IPS-18c (cell line): ENCODE results near the gene ARHGEF4.
"Not testable (repeated sequence)": the region's sequence is repeated elsewhere in the genome, so short reads cannot be mapped to it uniquely, and the experiment has no call there.

Experiments used
- H3K4me3 ChIP-seq: 2 replicates; pipeline ENCODE4 v1.7.0; 2013; ENCODE audit warnings: low read depth, mild to moderate bottlenecking, low read length, moderate library complexity; ENCODE audit not compliant: insufficient read depth
- H3K9me3 ChIP-seq: one replicate; pipeline ENCODE4 v1.6.1; 2013; ENCODE audit warnings: mild to moderate bottlenecking, low read length, moderate library complexity; ENCODE audit not compliant: control insufficient read depth, insufficient read depth

Gene ARHGEF4

DNA sequence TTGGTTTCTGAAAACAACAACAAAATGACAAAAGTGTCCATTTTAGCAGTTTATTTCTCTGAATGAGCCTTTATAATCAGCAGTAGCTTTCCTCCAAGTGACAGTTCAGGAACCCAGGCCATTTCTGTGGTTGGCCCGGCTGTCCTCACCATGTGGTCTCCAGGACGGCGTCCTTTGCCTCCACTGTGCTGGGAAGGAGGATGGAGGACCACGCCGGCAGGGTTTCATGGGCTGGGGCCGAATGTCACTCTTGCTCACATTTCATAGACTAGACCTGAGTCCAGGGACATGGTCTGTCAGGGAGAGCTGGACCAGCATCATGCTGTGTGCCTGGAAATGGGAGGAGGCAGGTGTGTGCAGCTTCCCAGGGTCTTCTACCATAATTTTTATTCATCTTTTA lies 50.9 kb downstream of the ARHGEF4 start:
- no peak overlapping the region for H3K4me3 ChIP-seq
- peaks cover 2% of the 10 kb centered on the region for H3K9me3 ChIP-seq

DNA sequence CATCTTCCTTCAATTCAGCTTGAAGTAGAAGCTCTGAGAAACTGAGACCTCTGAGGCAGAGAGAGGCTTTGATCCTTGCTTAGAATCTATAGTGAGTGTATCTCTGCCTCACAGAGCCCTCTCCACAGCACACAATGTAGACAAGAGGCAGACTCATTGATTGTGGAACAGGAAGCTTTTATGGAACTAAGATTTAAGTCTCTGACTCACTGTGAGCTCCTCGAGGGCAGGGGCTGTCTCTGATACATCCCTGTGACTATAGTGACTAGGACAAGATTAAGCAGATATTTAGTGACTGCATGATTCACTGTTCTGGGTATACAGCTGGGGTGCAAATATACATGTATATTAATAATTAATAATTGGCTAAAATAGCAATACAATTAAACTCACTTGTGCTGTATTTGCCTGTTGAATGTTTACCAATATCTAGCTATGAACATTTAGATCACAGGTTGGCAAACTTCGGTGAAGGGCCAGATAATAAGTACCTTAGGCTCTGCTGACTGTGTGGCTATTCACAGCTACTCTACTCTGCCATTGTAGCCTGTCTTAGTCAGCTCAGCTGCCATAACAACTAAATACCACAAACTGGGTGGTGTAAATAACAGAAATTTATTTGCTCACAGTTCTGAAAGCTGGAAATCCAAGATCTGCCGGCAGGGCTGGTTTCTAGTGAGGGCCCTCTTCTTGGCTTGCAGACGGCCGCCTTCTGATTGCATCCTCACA lies 54.4 kb downstream of the ARHGEF4 start:
- Histone ChIP-seq H3K4me3 (no peak overlapping the region), H3K9me3 (peaks cover 2% of the 10 kb centered on the region)

DNA sequence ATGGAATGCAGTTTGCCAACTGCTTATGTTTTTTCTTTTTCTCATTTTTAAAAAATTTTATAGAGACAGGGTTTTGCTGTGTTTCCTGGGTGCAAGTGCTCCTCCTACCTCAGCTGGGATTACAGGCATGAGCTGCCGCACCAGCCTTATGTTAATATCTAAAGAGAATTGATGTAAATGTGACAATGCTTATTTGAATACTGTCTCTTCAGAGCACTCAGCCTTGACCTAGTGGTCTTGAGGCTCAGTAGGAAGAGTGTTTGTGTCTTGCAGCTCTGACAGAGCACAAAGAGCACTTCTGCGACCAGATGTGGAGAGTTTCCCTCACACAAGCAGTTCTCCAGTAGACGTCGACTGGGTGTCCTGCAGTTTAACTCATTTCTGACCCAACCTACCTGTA lies 55.3 kb downstream of the ARHGEF4 start:
- no peak overlapping the region for H3K4me3 ChIP-seq
- peaks cover 2% of the 10 kb centered on the region for H3K9me3 ChIP-seq

DNA sequence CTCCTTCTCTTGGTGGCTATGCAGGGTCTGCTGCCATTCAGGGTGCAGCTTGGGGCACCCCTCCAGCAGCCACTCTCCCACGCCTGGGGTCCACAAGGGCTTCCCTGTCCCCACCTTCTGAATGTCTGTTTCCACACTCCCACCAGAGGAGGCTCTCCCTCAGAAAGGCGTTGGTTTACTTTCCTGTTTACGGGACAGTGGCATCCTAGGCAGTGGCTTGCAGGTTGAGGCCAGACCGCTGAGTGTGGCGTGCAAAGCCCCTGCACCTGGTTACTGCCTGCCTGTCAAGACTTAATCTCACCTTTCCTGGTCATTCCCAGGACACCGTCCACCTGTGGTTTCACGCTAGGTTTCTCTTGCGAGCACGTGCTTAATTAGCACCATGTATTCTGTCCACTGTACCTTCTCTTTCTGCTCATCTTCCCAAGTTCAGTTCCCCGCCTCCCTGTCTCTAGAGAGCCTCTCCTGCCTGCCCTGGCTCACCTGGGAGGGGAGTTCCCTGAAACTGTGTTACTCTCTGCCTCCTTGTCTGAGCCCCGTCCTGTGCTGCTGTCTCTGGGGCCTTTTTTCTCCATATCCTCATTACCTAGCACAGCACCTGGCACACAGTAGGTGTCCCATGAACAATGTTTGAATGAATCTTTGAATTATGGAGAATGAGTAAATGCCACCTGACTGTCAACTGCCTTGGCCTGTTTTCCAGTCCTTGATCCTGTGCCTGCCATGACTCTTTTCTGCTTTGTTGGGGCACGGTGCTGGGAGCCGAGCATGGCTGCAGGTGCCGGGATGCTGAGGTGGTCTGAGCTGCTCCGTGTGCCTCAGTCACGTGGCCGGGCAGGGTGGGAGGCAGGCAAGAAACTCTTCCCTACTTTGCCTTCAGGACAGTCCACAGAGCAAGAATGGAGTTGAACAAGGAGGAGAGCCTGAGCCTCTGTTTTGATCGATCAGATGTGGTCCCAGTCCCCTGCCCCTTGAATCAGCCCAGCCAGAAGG lies 56.4 kb downstream of the ARHGEF4 start:
- Histone ChIP-seq H3K9me3 (peaks cover 2% of the 10 kb centered on the region), H3K4me3 (no peak overlapping the region)

DNA sequence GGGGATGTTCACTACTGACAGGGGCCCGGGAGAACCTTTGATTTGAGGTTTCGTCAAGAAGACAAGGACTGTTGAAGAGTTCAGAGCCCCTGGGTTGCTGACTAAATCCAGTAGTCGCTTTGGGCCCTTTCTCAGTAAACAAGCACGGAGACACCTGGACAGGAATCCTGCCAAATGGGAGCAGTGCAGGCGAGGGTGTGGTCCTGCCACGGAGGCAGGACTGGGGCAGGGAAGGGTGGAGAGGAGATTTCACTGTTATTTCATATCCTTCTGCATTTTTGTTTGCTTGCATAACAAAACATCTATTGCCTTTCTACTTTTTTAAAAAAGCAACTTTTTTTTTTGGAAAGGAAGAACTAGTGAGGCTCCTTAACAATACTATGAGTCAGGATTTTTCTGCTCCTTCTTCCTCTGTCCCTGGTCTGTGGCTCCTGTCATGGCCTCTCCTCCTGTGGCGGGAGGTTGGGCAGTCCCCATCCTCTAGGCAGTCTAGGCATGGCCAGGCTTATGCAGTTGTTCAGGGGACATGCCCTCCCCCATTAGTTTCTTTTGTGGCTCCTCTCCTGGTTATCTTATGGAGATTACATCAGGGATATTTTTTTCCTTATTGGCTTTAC lies 57.7 kb downstream of the ARHGEF4 start:
- no peak overlapping the region for H3K4me3 ChIP-seq
- peaks cover 2% of the 10 kb centered on the region for H3K9me3 ChIP-seq

DNA sequence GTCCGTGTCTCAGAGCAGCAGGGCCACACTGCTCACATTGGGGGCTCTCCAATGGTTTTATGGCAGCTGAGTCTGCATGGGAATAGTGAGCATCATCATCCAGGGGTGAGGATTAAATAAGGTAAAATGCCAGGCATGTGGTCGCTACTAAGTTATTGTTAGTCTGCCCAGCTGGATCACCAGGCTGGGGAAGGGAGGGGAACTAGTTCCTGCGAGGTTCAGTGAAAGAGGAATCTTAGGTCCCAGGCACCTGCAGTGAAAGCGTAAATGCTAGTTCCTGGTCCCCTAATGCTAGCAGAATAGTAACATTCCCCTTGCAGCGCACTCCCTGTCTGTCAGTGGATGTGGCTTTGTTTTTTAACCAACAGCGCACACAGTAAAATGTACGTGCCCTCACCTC lies 60.1 kb downstream of the ARHGEF4 start:
- Histone ChIP-seq H3K9me3 (no peaks in the 10 kb centered on the region), H3K4me3 (no peak overlapping the region)

DNA sequence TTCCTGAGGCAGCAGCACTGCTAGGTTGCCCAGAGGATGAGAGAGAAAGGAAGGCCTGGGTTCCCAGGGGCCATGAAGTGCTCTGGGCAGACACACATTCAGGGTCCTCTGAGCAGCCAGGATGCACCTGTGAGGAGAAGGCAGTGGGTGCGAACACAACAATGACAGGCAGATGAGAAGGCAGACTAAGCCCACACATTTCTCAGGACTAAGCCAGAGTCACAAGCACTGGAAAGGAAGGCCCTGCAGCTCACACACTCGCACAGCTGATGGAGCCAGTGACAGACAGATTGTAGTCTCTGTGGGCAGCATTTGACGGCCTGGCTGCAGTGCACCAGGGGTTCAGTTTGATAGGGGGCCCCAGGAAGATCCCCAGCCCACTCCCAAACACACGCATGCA lies 61.8 kb downstream of the ARHGEF4 start:
- H3K9me3 ChIP-seq = peaks cover 2% of the 10 kb centered on the region
- no peak overlapping the region for H3K4me3 ChIP-seq

DNA sequence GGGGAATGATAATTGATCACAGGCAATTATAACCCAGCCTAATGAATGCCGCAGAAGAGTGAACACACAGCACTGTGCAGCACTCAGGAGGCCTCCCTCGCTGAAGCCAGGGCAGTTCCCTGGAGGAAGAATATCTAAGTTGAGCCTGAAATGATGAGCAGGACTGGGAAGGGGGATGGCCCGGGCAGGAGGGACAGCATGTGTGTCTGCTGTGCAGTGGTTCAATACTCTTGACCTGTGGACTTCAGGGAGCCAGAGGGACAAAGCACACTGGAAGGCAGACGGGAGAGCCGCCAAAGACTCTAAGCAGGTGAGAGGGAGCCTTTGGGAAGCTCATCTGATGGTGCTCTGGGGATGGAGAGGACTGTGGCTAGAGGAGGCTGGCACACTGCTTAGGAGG lies 62.6 kb downstream of the ARHGEF4 start:
- Histone ChIP-seq H3K9me3 (peaks cover 2% of the 10 kb centered on the region), H3K4me3 (no peak overlapping the region)

DNA sequence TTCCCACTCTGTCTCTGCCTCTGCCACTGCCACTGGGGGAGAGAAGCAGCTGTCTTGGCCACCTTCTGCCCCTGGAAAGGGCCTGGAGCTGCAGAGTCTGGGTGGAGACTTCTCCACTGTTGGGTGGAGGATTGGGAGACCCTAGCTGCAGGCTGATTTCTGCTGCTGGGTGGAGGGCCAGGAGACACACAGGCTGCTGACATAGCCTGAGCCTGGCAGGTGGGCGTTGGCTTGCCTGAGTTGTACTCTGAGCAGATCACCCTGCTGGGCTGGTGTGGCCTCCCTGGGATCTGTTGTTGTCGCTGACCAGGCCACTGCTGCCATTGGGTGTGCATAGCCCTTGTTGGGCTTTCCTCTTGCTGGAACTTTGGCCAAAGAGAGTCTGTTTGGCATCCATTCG lies 64.3 kb downstream of the ARHGEF4 start:
- no peak overlapping the region for H3K4me3 ChIP-seq
- H3K9me3 ChIP-seq = peaks cover 2% of the 10 kb centered on the region

DNA sequence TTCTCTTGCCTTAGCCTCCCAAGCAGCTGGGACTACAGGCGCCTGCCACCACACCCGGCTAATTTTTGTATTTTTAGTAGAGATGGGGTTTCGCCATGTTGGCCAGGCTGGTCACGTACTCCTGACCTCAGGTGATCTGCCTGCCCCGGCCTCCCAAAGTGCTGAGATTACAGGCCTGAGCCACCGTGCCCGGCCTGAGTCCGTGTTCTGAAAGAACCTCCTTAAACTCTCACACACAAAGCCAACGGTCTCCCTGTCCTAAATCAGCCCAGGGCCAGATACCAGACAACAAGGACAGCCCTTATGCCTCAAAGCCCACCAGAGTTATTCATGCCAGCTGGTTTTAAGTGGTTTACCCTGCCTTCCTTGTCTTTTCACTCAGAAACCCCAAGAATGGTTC lies 64.9 kb downstream of the ARHGEF4 start:
- H3K9me3 ChIP-seq, H3K4me3 ChIP-seq: not testable (repeated sequence)

DNA sequence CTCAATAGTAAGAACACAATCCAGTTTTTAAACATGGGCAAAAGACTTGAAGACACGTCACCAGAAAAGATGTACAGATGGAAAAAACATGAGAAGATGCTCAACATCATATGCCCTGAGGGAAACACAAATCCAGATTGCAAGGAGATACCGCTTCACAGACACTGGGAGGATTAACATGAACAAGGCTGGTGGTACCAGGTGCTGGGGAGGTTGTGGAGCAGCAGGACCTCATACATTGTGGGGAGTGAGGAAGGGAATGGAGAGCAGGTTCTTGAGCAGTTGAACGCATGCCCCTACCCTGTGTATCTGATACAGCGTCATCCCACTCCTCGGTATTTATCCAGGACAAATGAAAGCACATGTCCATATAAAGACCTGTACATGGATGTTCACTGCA lies 72.1 kb downstream of the ARHGEF4 start:
- Histone ChIP-seq H3K4me3 (no peak overlapping the region), H3K9me3 (no peaks in the 10 kb centered on the region)

DNA sequence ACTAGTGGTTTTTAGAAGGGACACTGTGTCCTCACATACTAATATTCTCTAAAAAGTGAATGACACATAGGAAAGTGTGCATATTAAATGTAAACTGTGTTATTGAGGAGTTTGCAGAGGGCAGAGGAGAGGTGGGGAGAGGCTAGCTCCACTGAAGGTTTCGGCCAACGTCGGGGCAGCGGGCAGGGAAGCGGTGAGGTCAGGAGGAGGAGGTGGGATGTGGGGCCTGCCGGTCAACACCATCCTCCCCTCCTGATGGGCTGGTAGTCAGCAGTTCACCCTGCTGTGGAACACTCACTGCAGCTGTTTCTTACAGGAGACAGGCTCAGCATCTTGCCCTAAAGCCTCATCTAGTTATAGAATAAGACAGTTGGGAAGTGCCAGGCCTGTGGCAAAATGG lies 74.2 kb downstream of the ARHGEF4 start:
- Histone ChIP-seq H3K9me3 (no peaks in the 10 kb centered on the region), H3K4me3 (no peak overlapping the region)

DNA sequence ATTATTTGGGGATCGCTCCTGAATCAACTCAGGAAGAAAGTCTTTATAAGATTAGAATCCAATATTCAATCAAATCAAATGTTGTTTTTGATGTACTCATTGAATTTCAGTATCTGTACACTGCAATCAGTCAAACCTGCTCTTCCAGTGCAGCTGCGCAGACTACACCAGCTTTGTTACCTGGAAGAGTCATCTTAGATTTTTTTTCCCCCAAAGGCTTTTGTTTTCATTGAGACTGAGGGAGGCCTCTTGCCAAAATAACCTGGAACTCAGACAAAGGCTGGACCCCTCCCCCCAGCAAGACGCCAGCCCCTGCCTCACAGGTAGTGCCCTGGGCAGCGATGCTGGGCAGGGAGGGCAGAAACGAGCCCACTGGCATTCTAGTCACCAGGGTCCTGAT lies 74.8 kb downstream of the ARHGEF4 start:
- no peaks in the 10 kb centered on the region for H3K9me3 ChIP-seq
- no peak overlapping the region for H3K4me3 ChIP-seq

DNA sequence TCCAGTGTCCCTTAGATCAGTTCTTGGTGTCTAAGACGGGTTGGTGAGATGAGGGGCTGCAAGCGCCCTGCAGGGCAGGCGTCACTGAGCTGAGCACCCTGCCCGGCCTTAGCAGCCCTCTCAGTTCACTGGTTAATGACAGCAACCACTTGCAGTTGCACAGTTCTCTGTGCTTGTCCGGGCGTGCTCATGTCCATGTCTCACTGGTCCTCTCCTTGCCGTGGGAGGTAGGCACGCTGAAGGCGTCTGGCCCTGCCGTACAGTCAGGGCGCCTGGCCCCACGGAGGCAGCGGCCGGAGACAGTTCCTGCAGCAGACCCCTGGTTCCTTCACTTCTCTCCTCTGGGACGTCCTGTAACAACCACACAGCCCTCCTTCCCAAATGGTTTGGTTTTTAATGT lies 75.3 kb downstream of the ARHGEF4 start:
- no peaks in the 10 kb centered on the region for H3K9me3 ChIP-seq
- H3K4me3 ChIP-seq = no peak overlapping the region

DNA sequence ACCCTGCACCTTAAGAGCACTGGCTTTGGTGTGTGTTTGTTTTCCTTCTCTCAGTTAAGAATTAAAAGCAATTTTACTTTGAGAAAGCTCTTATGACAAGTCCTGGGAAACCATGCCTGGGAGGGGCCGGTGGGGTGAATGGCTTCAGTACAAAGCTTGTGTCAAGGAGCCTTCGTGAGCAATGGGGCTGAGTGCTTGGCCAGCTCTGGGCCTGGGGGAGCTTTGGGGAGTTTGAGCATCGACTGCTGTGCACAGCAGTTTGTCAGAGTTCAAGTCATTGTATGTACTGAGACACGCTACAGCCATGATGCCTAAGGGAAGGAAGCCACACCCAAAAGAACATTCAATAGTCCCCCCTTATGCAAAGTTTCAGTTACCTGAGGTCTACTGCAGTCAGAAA lies 75.8 kb downstream of the ARHGEF4 start:
- no peaks in the 10 kb centered on the region for H3K9me3 ChIP-seq
- no peak overlapping the region for H3K4me3 ChIP-seq

DNA sequence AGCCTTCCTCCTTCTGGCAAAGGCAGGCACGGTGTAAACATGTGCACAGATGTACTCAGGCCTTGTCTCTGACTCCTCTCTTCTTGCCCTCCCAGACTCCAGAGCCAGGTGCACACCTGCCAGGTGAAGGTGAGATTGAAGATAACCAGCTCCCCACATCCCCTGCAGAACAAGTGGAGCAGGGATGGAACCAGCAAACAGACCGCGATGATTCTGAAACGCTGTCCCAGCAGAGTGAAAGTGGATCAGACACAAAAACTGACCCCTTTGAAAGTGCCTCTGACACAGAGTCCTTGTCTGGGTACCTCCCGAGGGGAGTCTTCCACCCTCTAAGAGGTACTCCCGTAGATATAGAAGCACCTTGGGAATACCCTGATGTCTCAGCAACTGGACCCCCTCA lies 77.2 kb downstream of the ARHGEF4 start:
- H3K4me3 ChIP-seq = no peak overlapping the region
- no peaks in the 10 kb centered on the region for H3K9me3 ChIP-seq

DNA sequence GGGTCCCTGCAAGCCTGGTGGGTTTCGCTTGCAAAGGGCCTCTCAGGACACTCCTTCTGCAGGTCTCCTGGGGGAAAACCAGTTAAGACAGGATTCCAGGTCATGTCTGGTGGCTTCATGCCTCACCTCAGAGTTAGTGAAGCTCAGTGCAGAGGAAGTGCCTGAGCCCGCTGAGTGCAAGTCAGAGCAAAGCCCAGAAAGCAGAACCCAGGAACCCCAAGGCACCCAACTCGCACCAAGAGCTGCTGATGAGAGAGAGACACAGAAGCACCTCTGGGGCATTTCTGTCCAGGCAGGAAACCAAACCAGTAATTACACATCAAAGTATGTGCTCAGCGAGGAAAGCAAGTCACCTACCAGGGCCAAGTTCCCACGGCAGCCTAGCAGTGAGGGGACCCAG lies 78.4 kb downstream of the ARHGEF4 start:
- no peaks in the 10 kb centered on the region for H3K9me3 ChIP-seq
- no peak overlapping the region for H3K4me3 ChIP-seq
